Glutamatergic neuron (in vitro differentiated cells): Measurements from ENCODE around the gene PTN. TPM values are rescaled to one million over a fixed set of nuclear protein-coding genes. Genes with fewer than 3 reads are reported as not detected.

Source experiments
- DNase-seq: peaks from one replicate; pipeline ENCODE4 v3.0.0; 2022
- H3K27ac Mint-ChIP-seq: one replicate; pipeline ENCODE4 v1.8.0; 2020; ENCODE audit warnings: mild to moderate bottlenecking, mixed read lengths, inconsistent platforms; ENCODE audit not compliant: unreplicated experiment
- H3K27me3 Mint-ChIP-seq: one replicate; pipeline ENCODE4 v1.8.0; 2020; ENCODE audit warnings: mild to moderate bottlenecking, moderate library complexity, mixed read lengths, inconsistent platforms; ENCODE audit not compliant: unreplicated experiment
- H3K36me3 Mint-ChIP-seq: one replicate; pipeline ENCODE4 v1.8.0; 2020; ENCODE audit warnings: mild to moderate bottlenecking, mixed read lengths, inconsistent platforms; ENCODE audit not compliant: unreplicated experiment
- H3K4me1 Mint-ChIP-seq: one replicate; pipeline ENCODE4 v1.8.0; 2020; ENCODE audit warnings: mild to moderate bottlenecking, low read depth, mixed read lengths, inconsistent platforms; ENCODE audit not compliant: unreplicated experiment
- H3K4me3 Mint-ChIP-seq: one replicate; pipeline ENCODE4 v1.8.0; 2020; ENCODE audit warnings: mild to moderate bottlenecking, mixed read lengths, inconsistent platforms; ENCODE audit not compliant: unreplicated experiment
- H3K9me3 Mint-ChIP-seq: one replicate; pipeline ENCODE4 v1.8.0; 2020; ENCODE audit warnings: mild to moderate bottlenecking, moderate library complexity, mixed read lengths, inconsistent platforms; ENCODE audit not compliant: unreplicated experiment
- CTCF ChIP-seq: fragments of 200-600 bp; sonication (generic); IDR thresholded peaks from one replicate; pipeline ENCODE4 v1.5.0; 2021; ENCODE audit not compliant: partially characterized antibody, unreplicated experiment
- total RNA-seq: library from RNA; stranded (reverse); fragmentation: NEBNext Ultra II Directional; extraction: Animal tissue kit (Norgen Biotek cat#: 25700); gene quantifications from one replicate; pipeline ENCODE4 v1.2.1, GENCODE V29; 2021; ENCODE audit not compliant: unreplicated experiment

Gene PTN
- total RNA-seq, 1 donor from 2014 or later: 40.0 TPM

DNA sequence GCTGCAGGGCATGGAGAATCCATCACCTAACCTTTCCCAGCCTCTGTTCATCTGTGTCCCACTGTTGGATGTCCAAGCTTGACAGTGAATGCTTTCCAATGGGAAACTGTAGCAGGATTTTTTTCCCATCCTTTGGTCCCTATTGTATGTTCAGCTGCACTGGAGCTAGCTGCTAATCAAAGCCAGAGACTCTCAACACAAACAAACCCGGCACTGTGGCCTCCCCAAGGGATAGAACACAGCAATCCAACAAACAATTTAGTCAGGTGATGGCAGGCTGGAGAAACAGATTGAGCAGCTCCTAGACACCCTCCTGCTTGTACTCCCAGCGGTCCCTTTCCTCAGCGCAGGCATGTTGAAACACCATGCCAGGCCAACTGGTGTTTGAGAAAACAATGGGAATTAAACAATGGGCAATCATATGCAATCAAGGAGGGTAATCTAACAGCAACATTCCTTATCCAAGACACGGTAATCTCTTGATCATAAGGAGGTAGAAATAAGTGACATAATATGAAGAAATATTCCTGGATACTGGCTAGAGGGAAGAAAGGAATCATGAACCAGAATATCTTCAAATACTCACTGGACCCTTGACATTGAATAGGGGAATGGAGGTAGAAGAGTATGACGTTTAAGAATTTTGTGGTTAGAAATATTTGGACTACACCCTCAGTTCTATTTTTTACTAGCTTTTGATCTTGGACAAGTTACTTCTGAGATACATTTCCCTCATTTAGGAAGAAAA, 15.0 kb downstream of the PTN start:
- DNase-seq: no peak
- no peak for TF ChIP-seq CTCF
- no peaks in the 10 kb centered on the region for H3K27me3 Mint-ChIP-seq
- H3K27ac Mint-ChIP-seq: peak overlapping the region; percentile 50
- H3K9me3 Mint-ChIP-seq: no peaks in the 10 kb centered on the region
- no peak overlapping the region for H3K4me3 Mint-ChIP-seq
- peaks cover 8% of the 10 kb centered on the region for H3K4me1 Mint-ChIP-seq
- peaks cover 3% of the 10 kb centered on the region for H3K36me3 Mint-ChIP-seq

DNA sequence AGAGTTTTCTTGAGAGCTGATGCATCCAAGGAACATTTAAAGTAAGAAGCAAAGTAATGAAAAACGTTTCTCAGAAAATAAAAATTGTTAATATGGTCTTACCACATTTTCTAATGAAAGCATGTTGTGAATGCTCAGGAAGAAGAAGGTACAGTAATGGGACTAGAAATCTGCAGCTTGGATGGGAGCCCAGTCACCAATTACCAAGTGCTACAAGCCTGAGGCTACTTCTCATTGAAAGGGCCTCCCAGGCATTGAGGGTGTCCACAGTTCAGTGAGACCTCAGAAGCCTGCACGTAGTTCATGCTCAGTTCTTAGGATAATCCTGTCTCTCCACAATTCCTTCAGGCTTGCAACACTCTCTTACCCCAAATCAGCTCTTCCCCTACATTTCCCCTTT, 17.6 kb downstream of the PTN start:
- Mint-ChIP-seq H3K36me3 (peaks cover 3% of the 10 kb centered on the region), H3K9me3 (no peaks in the 10 kb centered on the region), H3K27ac (no peak overlapping the region), H3K27me3 (no peaks in the 10 kb centered on the region), H3K4me1 (peaks cover 8% of the 10 kb centered on the region), H3K4me3 (no peak overlapping the region)
- no peak for TF ChIP-seq CTCF
- no peak for DNase-seq

- no peak overlapping the region for H3K27ac Mint-ChIP-seq
- no peaks in the 10 kb centered on the region for H3K27me3 Mint-ChIP-seq
- DNase-seq: no peak
- H3K36me3 Mint-ChIP-seq: peaks cover 3% of the 10 kb centered on the region
- H3K4me3 Mint-ChIP-seq: no peak overlapping the region
- TF ChIP-seq CTCF: no peak
- peaks cover 8% of the 10 kb centered on the region for H3K4me1 Mint-ChIP-seq
- H3K9me3 Mint-ChIP-seq: no peaks in the 10 kb centered on the region
These were observed 18.5 kb downstream of the PTN start for GRCh38 chr7:137324796-137325696.

DNA sequence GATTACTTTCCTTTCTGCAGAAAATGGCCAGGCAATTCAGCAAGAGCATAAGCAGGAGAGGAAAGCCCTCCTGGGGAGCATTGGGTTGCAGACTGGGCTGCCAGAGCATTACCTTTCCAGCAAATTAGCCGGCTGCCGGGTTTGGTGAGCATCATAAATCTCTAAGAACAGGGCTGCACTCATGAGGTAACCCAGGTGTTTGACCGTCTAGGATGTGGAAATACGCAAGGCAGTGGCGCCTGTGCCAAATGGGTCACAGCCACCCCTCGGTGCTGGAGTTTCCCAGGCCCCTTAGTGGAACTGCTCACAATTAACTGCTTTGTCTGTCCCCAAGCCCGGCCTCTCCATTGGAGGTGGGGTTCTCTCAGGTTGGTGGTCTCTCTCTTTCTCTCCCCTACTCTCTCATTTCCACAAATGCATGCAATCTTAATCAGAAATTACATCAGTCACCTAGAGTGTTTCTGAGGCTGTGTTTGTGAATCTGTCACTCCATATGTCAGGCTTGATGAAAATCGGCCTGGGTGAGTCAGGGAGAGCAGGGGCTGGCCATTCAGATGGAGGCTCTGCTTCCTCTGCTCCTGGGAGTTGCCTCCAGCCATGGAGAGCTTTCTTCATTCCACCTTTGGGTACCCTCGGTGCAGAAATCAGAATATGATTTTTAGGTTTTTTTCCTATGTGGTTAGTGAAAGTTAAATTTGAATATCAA, 26.7 kb downstream of the PTN start:
- Mint-ChIP-seq H3K4me3 (peak overlapping the region; percentile 50), H3K9me3 (no peaks in the 10 kb centered on the region), H3K4me1 (peaks cover 18% of the 10 kb centered on the region), H3K27me3 (peaks cover 2% of the 10 kb centered on the region), H3K36me3 (no peaks in the 10 kb centered on the region), H3K27ac (peak overlapping the region; percentile 88)
- TF ChIP-seq CTCF: no peak
- DNase-seq: peak; percentile 23
